Measurements from ENCODE around the gene BTBD2. TPM values are rescaled to one million over a fixed set of nuclear protein-coding genes. Genes with fewer than 3 reads are reported as not detected.

The BTBD2 gene
- total and polyA plus RNA-seq, 2 of the 13 experiments (the other 11 are each of a cell fraction or from before 2014, with no cell fraction given): 28.1 to 45.3 TPM

DNA sequence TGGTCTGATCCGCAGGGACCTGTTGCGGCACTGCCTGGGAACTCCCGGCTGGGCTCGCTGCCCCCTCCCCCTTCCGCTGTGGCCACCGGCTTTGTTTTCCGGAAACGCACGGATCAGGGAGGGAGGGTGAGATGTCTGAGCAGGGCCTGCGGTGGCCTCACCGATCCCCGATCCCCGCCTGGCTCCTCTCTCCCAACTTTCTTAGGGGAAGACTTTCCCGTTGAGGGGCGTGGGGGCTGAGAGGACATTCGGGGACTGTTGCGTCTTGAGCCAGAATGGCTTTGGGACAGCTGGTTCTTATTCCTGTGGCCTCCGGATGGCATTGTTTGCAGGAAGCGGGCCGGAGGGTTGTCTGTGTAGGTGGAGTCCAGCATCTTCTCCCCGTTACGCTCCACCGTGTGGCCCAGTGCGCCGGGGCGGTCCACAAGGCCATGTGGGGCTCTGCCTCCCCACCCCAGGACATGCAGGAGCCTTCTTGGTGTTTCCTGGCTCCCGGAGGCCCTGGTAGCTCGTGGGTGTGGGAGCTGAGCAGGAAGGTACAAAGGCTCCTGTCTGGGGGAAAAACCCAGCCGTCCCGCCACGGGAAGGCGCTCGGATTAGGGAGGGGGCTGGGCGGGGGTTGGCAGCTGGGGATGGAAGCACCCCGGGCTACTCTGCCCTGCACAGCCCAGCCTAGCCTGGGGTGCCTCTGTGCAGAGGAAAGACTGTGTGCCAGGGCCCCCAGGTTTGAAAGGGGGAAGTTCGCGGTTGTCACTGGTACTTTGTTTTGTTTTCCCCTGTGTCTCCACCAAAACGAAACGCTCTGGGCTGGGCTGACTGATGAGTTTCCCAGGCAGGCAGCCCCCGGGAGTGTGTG lies 73.2 kb downstream of the BTBD2 start (continued):
- TF ChIP-seq SP140L (CRISPR knock-in tag; IDR thresholded peaks at IDR 0.05; ENCODE audit: borderline replicate concordance) (no peak), ARHGAP35 (CRISPR knock-in tag; IDR thresholded peaks at IDR 0.05; ENCODE audit: borderline replicate concordance) (no peak), FOXP1 (IDR thresholded peaks at IDR 0.05) (no peak), FOXP1 (CRISPR knock-in tag; IDR thresholded peaks at IDR 0.05) (0 out of 2 replicates have a peak, but pooled peaks have one; percentile 24), ZNF143 (CRISPR knock-in tag; IDR thresholded peaks at IDR 0.05) (no peak), FOSL1 (CRISPR knock-in tag; IDR thresholded peaks at IDR 0.05; ENCODE audit: borderline replicate concordance) (no peak), ATF1 (CRISPR knock-in tag; IDR thresholded peaks at IDR 0.05) (no peak), PAWR (CRISPR knock-in tag; IDR thresholded peaks at IDR 0.05; ENCODE audit: borderline replicate concordance) (0 out of 2 replicates have a peak, but pooled peaks have one; percentile 59), SCMH1 (CRISPR knock-in tag; IDR thresholded peaks at IDR 0.05; ENCODE audit: borderline replicate concordance) (no peak), ZBTB7B (CRISPR knock-in tag; IDR thresholded peaks at IDR 0.05) (no peak), ZFP36L1 (CRISPR knock-in tag; IDR thresholded peaks at IDR 0.05) (peak; percentile 46; the same call in 1 of the 2 replicates), ZNF589 (CRISPR knock-in tag; conservative IDR thresholded peaks at IDR 0.05) (0 out of 2 replicates have a peak, but pooled peaks have one; percentile 38), TOPORS (CRISPR knock-in tag; IDR thresholded peaks at IDR 0.05) (no peak)
- TF ChIP-seq, protein P1, sequence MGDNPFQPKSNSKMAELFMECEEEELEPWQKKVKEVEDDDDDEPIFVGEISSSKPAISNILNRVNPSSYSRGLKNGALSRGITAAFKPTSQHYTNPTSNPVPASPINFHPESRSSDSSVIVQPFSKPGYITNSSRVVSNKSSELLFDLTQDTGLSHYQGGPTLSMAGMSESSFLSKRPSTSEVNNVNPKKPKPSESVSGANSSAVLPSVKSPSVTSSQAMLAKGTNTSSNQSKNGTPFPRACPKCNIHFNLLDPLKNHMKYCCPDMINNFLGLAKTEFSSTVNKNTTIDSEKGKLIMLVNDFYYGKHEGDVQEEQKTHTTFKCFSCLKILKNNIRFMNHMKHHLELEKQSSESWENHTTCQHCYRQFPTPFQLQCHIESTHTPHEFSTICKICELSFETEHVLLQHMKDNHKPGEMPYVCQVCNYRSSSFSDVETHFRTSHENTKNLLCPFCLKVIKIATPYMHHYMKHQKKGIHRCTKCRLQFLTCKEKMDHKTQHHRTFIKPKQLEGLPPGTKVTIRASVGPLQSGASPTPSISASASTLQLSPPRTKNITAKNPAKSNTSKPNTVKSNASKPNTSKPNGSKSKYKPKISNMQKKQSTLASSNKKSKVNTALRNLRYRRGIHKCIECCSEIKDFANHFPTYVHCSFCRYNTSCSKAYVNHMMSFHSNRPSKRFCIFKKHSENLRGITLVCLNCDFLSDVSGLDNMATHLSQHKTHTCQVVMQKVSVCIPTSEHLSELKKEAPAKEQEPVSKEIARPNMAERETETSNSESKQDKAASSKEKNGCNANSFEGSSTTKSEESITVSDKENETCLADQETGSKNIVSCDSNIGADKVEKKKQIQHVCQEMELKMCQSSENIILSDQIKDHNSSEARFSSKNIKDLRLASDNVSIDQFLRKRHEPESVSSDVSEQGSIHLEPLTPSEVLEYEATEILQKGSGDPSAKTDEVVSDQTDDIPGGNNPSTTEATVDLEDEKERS (CRISPR knock-in tag; IDR thresholded peaks at IDR 0.05): no peak
- TF ChIP-seq, protein P2, sequence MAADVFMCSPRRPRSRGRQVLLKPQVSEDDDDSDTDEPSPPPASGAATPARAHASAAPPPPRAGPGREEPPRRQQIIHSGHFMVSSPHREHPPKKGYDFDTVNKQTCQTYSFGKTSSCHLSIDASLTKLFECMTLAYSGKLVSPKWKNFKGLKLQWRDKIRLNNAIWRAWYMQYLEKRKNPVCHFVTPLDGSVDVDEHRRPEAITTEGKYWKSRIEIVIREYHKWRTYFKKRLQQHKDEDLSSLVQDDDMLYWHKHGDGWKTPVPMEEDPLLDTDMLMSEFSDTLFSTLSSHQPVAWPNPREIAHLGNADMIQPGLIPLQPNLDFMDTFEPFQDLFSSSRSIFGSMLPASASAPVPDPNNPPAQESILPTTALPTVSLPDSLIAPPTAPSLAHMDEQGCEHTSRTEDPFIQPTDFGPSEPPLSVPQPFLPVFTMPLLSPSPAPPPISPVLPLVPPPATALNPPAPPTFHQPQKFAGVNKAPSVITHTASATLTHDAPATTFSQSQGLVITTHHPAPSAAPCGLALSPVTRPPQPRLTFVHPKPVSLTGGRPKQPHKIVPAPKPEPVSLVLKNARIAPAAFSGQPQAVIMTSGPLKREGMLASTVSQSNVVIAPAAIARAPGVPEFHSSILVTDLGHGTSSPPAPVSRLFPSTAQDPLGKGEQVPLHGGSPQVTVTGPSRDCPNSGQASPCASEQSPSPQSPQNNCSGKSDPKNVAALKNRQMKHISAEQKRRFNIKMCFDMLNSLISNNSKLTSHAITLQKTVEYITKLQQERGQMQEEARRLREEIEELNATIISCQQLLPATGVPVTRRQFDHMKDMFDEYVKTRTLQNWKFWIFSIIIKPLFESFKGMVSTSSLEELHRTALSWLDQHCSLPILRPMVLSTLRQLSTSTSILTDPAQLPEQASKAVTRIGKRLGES (CRISPR knock-in tag; IDR thresholded peaks at IDR 0.05; ENCODE audit: borderline replicate concordance): no peak
- TF ChIP-seq, protein P3, sequence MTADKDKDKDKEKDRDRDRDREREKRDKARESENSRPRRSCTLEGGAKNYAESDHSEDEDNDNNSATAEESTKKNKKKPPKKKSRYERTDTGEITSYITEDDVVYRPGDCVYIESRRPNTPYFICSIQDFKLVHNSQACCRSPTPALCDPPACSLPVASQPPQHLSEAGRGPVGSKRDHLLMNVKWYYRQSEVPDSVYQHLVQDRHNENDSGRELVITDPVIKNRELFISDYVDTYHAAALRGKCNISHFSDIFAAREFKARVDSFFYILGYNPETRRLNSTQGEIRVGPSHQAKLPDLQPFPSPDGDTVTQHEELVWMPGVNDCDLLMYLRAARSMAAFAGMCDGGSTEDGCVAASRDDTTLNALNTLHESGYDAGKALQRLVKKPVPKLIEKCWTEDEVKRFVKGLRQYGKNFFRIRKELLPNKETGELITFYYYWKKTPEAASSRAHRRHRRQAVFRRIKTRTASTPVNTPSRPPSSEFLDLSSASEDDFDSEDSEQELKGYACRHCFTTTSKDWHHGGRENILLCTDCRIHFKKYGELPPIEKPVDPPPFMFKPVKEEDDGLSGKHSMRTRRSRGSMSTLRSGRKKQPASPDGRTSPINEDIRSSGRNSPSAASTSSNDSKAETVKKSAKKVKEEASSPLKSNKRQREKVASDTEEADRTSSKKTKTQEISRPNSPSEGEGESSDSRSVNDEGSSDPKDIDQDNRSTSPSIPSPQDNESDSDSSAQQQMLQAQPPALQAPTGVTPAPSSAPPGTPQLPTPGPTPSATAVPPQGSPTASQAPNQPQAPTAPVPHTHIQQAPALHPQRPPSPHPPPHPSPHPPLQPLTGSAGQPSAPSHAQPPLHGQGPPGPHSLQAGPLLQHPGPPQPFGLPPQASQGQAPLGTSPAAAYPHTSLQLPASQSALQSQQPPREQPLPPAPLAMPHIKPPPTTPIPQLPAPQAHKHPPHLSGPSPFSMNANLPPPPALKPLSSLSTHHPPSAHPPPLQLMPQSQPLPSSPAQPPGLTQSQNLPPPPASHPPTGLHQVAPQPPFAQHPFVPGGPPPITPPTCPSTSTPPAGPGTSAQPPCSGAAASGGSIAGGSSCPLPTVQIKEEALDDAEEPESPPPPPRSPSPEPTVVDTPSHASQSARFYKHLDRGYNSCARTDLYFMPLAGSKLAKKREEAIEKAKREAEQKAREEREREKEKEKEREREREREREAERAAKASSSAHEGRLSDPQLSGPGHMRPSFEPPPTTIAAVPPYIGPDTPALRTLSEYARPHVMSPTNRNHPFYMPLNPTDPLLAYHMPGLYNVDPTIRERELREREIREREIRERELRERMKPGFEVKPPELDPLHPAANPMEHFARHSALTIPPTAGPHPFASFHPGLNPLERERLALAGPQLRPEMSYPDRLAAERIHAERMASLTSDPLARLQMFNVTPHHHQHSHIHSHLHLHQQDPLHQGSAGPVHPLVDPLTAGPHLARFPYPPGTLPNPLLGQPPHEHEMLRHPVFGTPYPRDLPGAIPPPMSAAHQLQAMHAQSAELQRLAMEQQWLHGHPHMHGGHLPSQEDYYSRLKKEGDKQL (CRISPR knock-in tag; IDR thresholded peaks at IDR 0.05; ENCODE audit: low read depth): no peak
- TF ChIP-seq, protein P4, sequence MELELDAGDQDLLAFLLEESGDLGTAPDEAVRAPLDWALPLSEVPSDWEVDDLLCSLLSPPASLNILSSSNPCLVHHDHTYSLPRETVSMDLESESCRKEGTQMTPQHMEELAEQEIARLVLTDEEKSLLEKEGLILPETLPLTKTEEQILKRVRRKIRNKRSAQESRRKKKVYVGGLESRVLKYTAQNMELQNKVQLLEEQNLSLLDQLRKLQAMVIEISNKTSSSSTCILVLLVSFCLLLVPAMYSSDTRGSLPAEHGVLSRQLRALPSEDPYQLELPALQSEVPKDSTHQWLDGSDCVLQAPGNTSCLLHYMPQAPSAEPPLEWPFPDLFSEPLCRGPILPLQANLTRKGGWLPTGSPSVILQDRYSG (CRISPR knock-in tag; IDR thresholded peaks at IDR 0.05): no peak

Data from HepG2 (cell line).